Breast epithelium (tissue), 3 donors: Measurements from ENCODE around the gene AGER.

Experiments
- CTCF ChIP-seq, 3 donors: fragments of 450-650 bp; IDR thresholded peaks; one replicate each; pipeline ENCODE4 v1.5.1; 2016 to 2017; ENCODE audit warnings: antibody characterized with exemption in 3 of 3, mild to moderate bottlenecking in 3 of 3, moderate library complexity in 3 of 3
- POLR2A ChIP-seq: fragments of 450-650 bp; IDR thresholded peaks from one replicate; pipeline ENCODE4 v1.6.1; 2016; ENCODE audit warnings: antibody characterized with exemption, mild to moderate bottlenecking, moderate library complexity

GRCh38 chr6:32149932-32150870 is 33.9 kb downstream of the AGER start:
- TF ChIP-seq POLR2A (no peak), CTCF (IDR thresholded peaks at IDR 0.05) (no peak)
